ENCODE data around the gene NHERF2. TPM values are rescaled to one million over a fixed set of nuclear protein-coding genes. Genes with fewer than 3 reads are reported as not detected.

NHERF2 gene
- total RNA-seq, 2 donors from 2014 or later: 66.0 to 84.1 TPM

DNA sequence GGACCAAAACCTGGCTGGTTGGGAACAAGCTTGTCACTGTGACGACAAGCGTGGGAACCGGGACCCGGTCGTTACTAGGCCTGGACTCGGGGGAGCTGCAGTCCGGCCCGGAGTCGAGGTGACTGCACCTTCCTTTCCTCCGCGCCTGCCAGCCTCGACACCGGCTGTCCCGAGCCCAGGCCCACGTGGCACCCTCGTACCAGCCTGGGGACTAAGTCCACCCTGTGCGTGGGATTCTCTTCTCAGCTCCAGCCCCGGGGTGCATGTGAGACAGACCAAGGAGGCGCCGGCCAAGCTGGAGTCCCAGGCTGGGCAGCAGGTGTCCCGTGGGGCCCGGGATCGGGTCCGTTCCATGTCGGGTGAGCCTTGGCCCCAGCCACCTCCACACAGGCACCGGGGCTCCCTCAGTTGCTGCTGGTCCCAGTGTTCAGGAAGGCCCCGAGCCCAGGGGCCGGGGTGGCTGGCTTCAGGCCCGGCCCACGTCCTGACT is 52.7 kb downstream of the NHERF2 start:
- Histone ChIP-seq H3K4me3 (no peak overlapping the region), H3K36me3 (peaks cover 25% of the 10 kb centered on the region), H3K27me3 (replicated peaks; ENCODE audit: insufficient read depth) (no peaks in the 10 kb centered on the region), H3K9me3 (no peaks in the 10 kb centered on the region), H3K27ac (no peak overlapping the region), H3K4me1 (ENCODE audit: control insufficient read depth in 1 of 2, low read depth in 2 of 2) (no peaks in the 10 kb centered on the region)
- no peak for TF ChIP-seq CTCF (IDR thresholded peaks at IDR 0.05)
- no peak for ATAC-seq (ENCODE audit: insufficient number of reproducible peaks, low FRiP score, low read depth)
- DNase-seq (ENCODE audit: low spot score): no peak

- TF ChIP-seq CTCF (IDR thresholded peaks at IDR 0.05): no peak
- no peaks in the 10 kb centered on the region for H3K27me3 ChIP-seq (replicated peaks; ENCODE audit: insufficient read depth)
- peaks cover 21% of the 10 kb centered on the region for H3K36me3 ChIP-seq
- no peak overlapping the region for H3K27ac ChIP-seq
- ATAC-seq (ENCODE audit: insufficient number of reproducible peaks, low FRiP score, low read depth): no peak
- H3K4me3 ChIP-seq: no peak overlapping the region
- H3K9me3 ChIP-seq: no peaks in the 10 kb centered on the region
- DNase-seq (ENCODE audit: low spot score): no peak
- H3K4me1 ChIP-seq (ENCODE audit: control insufficient read depth in 1 of 2, low read depth in 2 of 2): no peaks in the 10 kb centered on the region
Observed at GRCh38 chr16:2079991-2080390, 53.3 kb downstream of the NHERF2 start.

GRCh38 chr16:2081201-2082084 is 54.7 kb downstream of the NHERF2 start:
- no peak for TF ChIP-seq CTCF (IDR thresholded peaks at IDR 0.05)
- Histone ChIP-seq H3K27ac (no peak overlapping the region), H3K9me3 (no peaks in the 10 kb centered on the region), H3K4me1 (ENCODE audit: control insufficient read depth in 1 of 2, low read depth in 2 of 2) (no peaks in the 10 kb centered on the region), H3K4me3 (no peak overlapping the region), H3K27me3 (replicated peaks; ENCODE audit: insufficient read depth) (no peaks in the 10 kb centered on the region), H3K36me3 (peaks cover 14% of the 10 kb centered on the region)
- DNase-seq (ENCODE audit: low spot score) (no peak), ATAC-seq (ENCODE audit: insufficient number of reproducible peaks, low FRiP score, low read depth) (no peak)

DNA sequence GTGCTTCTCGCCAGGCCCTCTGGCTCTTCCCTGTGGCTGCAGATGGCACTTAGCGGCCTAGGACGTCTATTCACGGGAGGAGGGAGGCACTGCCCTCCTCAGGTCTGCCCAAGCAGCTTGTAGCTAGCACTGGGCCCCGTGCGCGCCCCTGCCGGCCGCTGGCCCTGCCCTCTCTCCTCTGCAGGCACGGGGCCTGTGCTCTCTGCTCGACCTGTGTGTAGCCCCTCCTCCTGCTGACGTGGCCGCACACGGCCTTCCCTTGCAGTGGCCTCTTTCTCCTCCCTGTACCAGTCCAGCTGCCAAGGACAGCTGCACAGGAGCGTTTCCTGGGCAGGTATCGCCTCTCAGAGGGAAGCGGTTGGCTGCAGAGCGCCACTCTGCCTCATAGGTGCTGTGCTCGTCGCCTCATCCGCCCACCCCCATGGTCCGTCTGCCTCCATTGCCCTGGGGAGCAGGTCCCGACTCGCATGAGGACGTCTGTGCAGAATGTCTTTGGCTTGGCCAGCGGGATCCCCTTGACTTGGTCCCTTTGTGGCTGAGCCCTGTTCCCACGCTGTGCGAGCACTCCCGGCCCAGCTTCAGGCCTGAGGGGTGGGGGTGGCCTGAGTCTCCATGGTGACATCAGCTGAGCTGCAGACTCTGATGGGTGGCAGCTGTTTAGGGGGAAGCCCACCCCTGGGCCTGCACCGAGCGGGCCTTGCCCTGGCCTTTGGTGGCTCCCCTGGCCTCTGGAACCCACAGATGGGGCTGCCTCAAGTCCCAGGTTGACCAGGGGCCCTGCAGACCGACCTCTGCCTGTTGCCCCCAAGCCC is 55.7 kb downstream of the NHERF2 start:
- no peaks in the 10 kb centered on the region for H3K4me1 ChIP-seq (ENCODE audit: control insufficient read depth in 1 of 2, low read depth in 2 of 2)
- no peaks in the 10 kb centered on the region for H3K9me3 ChIP-seq
- H3K27ac ChIP-seq: no peak overlapping the region
- TF ChIP-seq CTCF (IDR thresholded peaks at IDR 0.05): no peak
- no peak for DNase-seq (ENCODE audit: low spot score)
- peaks cover 14% of the 10 kb centered on the region for H3K36me3 ChIP-seq
- H3K27me3 ChIP-seq (replicated peaks; ENCODE audit: insufficient read depth): no peaks in the 10 kb centered on the region
- H3K4me3 ChIP-seq: no peak overlapping the region
- ATAC-seq (ENCODE audit: insufficient number of reproducible peaks, low FRiP score, low read depth): no peak

- Histone ChIP-seq H3K4me3 (no peak overlapping the region), H3K27me3 (replicated peaks; ENCODE audit: insufficient read depth) (no peaks in the 10 kb centered on the region), H3K9me3 (no peaks in the 10 kb centered on the region), H3K4me1 (ENCODE audit: control insufficient read depth in 1 of 2, low read depth in 2 of 2) (no peaks in the 10 kb centered on the region), H3K36me3 (peaks cover 14% of the 10 kb centered on the region), H3K27ac (no peak overlapping the region)
- TF ChIP-seq CTCF (IDR thresholded peaks at IDR 0.05): no peak
- ATAC-seq (ENCODE audit: insufficient number of reproducible peaks, low FRiP score, low read depth) (no peak), DNase-seq (ENCODE audit: low spot score) (no peak)
Observed at GRCh38 chr16:2082983-2083364, 56.3 kb downstream of the NHERF2 start.
